Glutamatergic neuron (in vitro differentiated cells): ENCODE measurements around the gene VWA8. TPM values are rescaled to one million over a fixed set of nuclear protein-coding genes. Genes with fewer than 3 reads are reported as not detected.

Source experiments
- DNase-seq: peaks from one replicate; pipeline ENCODE4 v3.0.0; 2022
- H3K27ac Mint-ChIP-seq: one replicate; pipeline ENCODE4 v1.8.0; 2020; ENCODE audit warnings: mild to moderate bottlenecking, mixed read lengths, inconsistent platforms; ENCODE audit not compliant: unreplicated experiment
- H3K27me3 Mint-ChIP-seq: one replicate; pipeline ENCODE4 v1.8.0; 2020; ENCODE audit warnings: mild to moderate bottlenecking, moderate library complexity, mixed read lengths, inconsistent platforms; ENCODE audit not compliant: unreplicated experiment
- H3K36me3 Mint-ChIP-seq: one replicate; pipeline ENCODE4 v1.8.0; 2020; ENCODE audit warnings: mild to moderate bottlenecking, mixed read lengths, inconsistent platforms; ENCODE audit not compliant: unreplicated experiment
- H3K4me1 Mint-ChIP-seq: one replicate; pipeline ENCODE4 v1.8.0; 2020; ENCODE audit warnings: mild to moderate bottlenecking, low read depth, mixed read lengths, inconsistent platforms; ENCODE audit not compliant: unreplicated experiment
- H3K4me3 Mint-ChIP-seq: one replicate; pipeline ENCODE4 v1.8.0; 2020; ENCODE audit warnings: mild to moderate bottlenecking, mixed read lengths, inconsistent platforms; ENCODE audit not compliant: unreplicated experiment
- H3K9me3 Mint-ChIP-seq: one replicate; pipeline ENCODE4 v1.8.0; 2020; ENCODE audit warnings: mild to moderate bottlenecking, moderate library complexity, mixed read lengths, inconsistent platforms; ENCODE audit not compliant: unreplicated experiment
- total RNA-seq: library from RNA; stranded (reverse); fragmentation: NEBNext Ultra II Directional; extraction: Animal tissue kit (Norgen Biotek cat#: 25700); gene quantifications from one replicate; pipeline ENCODE4 v1.2.1, GENCODE V29; 2021; ENCODE audit not compliant: unreplicated experiment
- TF ChIP-seq, protein P1 (sequence below): fragments of 200-600 bp; sonication (generic); IDR thresholded peaks from one replicate; pipeline ENCODE4 v1.5.0; 2021; ENCODE audit not compliant: partially characterized antibody, unreplicated experiment

Gene VWA8
- total RNA-seq, 1 donor from 2014 or later = 16.4 TPM

- TF ChIP-seq, protein P1, sequence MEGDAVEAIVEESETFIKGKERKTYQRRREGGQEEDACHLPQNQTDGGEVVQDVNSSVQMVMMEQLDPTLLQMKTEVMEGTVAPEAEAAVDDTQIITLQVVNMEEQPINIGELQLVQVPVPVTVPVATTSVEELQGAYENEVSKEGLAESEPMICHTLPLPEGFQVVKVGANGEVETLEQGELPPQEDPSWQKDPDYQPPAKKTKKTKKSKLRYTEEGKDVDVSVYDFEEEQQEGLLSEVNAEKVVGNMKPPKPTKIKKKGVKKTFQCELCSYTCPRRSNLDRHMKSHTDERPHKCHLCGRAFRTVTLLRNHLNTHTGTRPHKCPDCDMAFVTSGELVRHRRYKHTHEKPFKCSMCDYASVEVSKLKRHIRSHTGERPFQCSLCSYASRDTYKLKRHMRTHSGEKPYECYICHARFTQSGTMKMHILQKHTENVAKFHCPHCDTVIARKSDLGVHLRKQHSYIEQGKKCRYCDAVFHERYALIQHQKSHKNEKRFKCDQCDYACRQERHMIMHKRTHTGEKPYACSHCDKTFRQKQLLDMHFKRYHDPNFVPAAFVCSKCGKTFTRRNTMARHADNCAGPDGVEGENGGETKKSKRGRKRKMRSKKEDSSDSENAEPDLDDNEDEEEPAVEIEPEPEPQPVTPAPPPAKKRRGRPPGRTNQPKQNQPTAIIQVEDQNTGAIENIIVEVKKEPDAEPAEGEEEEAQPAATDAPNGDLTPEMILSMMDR = no peak
- Mint-ChIP-seq H3K27ac (no peak overlapping the region), H3K27me3 (no peaks in the 10 kb centered on the region), H3K4me3 (no peak overlapping the region), H3K9me3 (no peaks in the 10 kb centered on the region), H3K4me1 (no peaks in the 10 kb centered on the region), H3K36me3 (no peaks in the 10 kb centered on the region)
- no peak for DNase-seq
Measured at GRCh38 chr13:41601718-41602445, 359.0 kb downstream of the VWA8 start.

DNA sequence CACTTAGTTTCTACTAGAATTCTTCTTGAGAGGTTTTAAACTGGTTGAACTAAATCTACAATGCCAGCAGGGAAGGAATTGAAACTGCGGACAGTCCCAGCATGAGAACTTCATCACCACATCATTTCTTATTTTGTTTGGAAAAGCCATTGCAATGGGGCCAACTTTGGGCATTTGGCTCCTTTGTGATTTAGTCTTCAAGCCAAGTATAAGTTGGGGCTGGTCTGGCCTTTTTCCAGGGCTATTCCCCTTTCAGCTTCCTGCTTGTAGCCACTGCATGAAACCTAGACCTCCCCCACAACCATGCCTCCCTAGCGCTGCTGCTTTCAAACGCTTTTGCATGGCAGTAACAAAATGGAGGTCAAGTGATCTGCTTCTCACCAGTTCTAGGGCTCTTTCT is 361.3 kb downstream of the VWA8 start:
- no peak for DNase-seq
- TF ChIP-seq, protein P1 = no peak
- no peaks in the 10 kb centered on the region for H3K9me3 Mint-ChIP-seq
- no peak overlapping the region for H3K4me3 Mint-ChIP-seq
- no peaks in the 10 kb centered on the region for H3K27me3 Mint-ChIP-seq
- no peaks in the 10 kb centered on the region for H3K4me1 Mint-ChIP-seq
- H3K27ac Mint-ChIP-seq = no peak overlapping the region
- H3K36me3 Mint-ChIP-seq = no peaks in the 10 kb centered on the region

- DNase-seq = no peak
- Mint-ChIP-seq H3K9me3 (no peaks in the 10 kb centered on the region), H3K4me3 (no peak overlapping the region), H3K4me1 (no peaks in the 10 kb centered on the region), H3K36me3 (no peaks in the 10 kb centered on the region), H3K27me3 (no peaks in the 10 kb centered on the region), H3K27ac (no peak overlapping the region)
- TF ChIP-seq, protein P1 = no peak
Measured at GRCh38 chr13:41597348-41598041, 363.4 kb downstream of the VWA8 start.

- Mint-ChIP-seq H3K27me3 (no peaks in the 10 kb centered on the region), H3K36me3 (no peaks in the 10 kb centered on the region), H3K4me1 (no peaks in the 10 kb centered on the region), H3K27ac (no peak overlapping the region), H3K9me3 (no peaks in the 10 kb centered on the region), H3K4me3 (no peak overlapping the region)
- TF ChIP-seq, protein P1 = no peak
- no peak for DNase-seq
Measured at GRCh38 chr13:41596190-41596589, 364.7 kb downstream of the VWA8 start.

DNA sequence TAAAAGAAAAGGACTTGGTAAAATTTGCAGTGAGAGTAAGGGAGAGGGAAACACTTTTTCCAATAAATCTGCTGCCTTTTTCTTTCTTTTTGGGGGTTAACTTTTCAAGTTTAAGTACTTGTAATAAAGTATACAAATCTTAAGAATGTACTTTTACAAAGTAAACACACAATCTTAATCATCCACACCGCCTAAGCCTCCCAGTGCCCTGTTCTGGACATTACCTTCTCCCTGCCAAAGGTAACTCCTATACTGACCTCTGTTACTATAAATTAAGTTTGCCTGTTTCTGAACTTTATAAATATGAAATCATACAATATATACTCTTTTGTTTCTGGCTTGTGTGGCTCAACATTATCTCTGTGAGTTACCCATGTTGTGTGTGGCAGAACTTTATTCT is 365.6 kb downstream of the VWA8 start:
- peaks cover 2% of the 10 kb centered on the region for H3K36me3 Mint-ChIP-seq
- no peaks in the 10 kb centered on the region for H3K27me3 Mint-ChIP-seq
- no peak overlapping the region for H3K27ac Mint-ChIP-seq
- no peak overlapping the region for H3K4me3 Mint-ChIP-seq
- no peak for DNase-seq
- TF ChIP-seq, protein P1 = no peak
- no peaks in the 10 kb centered on the region for H3K9me3 Mint-ChIP-seq
- no peaks in the 10 kb centered on the region for H3K4me1 Mint-ChIP-seq
